Fibroblast of skin of back (primary cell): ENCODE measurements around the gene PPP1R7.

Experiments
- DNase-seq: peaks from one replicate; pipeline ENCODE4 v3.0.0-alpha.2; 2013

Gene PPP1R7

DNA sequence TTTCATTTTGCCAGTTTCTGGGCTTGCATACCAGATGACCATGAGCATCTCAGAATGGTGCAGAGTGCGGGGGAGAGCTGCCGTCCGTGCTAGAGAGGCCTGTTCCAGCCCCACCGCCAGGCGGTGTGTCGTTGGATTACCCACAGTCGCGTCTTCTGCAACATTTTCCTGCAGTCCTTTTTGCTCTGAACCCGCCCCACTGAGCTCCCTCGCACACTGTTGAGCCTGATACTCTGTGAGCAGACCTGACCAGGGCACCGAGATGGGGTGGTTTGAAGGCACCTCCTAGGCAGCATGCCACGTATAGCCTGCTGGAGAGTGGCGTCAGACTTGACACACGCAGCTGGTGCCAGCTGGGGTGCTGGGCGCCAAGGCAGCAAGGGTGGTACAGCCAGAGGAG lies 18.1 kb downstream of the PPP1R7 start:
- DNase-seq = no peak

DNA sequence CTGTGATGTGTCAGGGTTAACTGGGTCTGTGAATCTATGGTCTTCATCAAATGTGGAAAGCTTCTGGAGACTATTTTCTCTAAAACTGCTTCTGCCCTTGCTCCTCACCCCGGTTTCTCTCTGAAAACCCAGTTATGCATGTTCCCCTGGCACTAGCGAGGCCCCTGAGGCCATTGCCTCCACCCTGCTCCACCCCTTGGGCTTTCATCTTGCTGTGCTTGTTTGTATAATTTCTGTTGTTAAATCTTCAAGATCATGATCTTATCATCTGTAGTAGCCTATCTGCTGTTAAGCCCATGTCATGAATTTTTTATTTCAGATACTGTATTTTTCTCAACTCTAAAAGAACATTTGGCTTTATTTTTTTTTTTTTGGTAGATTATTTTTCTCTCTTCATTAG lies 23.3 kb downstream of the PPP1R7 start:
- no peak for DNase-seq

DNA sequence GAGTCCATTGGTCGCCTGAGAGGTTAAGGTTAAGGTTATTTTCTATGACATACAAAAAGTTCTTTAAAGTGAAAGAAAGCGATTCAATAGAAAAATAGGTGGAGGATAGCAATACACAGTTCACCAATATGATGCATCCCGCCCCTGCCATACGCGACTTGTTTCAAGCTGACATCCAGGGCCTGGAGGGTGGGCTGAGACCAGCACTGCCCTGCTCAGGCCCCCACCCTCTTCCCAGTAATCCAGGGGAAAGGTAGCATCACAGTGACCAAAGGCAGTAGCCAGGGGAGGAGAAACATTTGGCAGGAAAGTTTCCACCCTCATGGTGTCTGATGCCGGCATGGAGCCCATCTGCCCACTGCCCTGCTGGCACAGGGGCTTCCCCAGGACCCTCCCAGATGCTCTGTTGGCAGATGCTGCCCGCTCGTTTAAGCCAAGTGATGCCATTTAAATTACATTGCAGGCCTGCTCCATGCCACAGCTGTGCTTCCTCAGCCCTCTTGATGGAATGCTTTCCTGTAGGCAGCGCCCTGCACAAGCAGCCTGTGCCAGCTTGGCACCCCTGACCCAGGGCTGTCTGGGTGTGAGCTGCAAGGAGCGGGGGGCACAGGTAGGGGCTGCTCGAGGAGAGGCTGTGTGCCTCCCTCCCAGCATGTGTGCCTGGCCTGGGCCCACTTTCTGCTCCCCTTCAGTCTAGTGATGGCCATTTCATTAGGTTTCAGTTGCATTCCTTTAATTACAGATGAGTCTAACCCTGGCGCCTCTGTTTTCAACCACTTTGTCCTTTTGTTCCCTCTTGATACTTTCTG lies 27.5 kb downstream of the PPP1R7 start:
- DNase-seq = no peak

DNA sequence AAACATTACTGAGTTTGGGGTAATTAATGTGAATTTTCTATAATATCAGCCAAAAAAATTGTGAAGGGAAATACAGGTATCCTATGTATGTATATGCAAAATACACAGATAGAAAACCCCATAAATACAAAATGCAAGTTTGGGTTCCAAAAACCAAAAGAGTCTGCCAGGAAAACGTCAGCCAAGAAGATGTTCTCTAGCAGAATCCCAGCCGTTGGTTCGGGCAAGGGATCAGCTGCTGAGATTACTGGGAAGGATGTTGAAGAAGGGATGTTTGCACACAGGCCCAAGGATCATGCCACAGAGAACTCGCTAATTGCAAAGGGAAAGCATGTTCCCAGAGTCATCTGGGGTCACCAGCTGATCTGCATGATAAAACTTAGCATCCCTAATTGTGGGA lies 28.7 kb downstream of the PPP1R7 start:
- no peak for DNase-seq

GRCh38 chr2:241179899-241180298 lies 29.6 kb downstream of the PPP1R7 start:
- no peak for DNase-seq

GRCh38 chr2:241180495-241180894 lies 30.2 kb downstream of the PPP1R7 start:
- no peak for DNase-seq

GRCh38 chr2:241182126-241182525 lies 31.9 kb downstream of the PPP1R7 start:
- DNase-seq = no peak

- no peak for DNase-seq
These were observed 32.4 kb downstream of the PPP1R7 start for GRCh38 chr2:241182531-241183133.

- no peak for DNase-seq
These were observed 33.0 kb downstream of the PPP1R7 start for GRCh38 chr2:241183221-241183620.

DNA sequence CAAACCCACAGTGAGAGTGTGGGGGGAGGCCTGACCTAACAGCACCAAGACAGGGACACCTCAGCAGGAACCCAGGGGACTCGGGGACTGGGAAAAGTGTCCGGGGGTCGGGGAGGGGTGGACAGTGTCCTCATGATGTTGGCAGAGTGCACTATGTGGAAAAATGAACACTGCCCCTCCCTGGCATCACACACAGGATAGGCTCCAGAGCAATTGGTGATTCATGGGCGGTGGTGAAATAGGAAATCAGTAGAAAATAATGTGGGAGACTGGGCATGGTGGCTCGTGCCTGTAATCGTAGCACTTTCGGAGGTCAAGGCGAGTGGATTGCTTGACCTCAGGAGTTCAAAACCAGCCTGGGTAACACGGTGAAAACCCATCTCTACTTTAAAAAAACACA lies 34.6 kb downstream of the PPP1R7 start:
- DNase-seq = no peak

DNA sequence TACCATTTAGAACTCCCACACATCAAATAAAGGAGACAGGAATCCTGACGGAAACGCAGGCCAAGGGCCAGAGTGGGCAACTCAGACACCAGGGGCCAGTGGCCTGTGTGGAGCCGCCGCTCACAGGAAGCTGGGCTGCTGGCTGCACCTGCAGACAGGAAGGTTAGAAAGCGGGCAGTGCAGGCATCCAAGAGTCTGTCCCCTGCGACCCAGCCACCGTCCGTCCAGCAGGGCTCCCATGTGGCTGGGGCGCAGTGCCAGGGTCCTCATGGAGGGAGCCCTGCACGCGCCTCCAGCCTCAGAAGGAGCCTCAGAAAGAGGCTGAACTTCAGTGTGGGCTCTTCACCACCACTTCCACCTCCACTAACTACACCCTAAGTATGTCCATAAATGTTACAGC lies 35.7 kb downstream of the PPP1R7 start:
- no peak for DNase-seq

- no peak for DNase-seq
These were observed 37.0 kb downstream of the PPP1R7 start for GRCh38 chr2:241187101-241187917.

GRCh38 chr2:241187918-241188234 lies 37.6 kb downstream of the PPP1R7 start:
- DNase-seq = no peak

DNA sequence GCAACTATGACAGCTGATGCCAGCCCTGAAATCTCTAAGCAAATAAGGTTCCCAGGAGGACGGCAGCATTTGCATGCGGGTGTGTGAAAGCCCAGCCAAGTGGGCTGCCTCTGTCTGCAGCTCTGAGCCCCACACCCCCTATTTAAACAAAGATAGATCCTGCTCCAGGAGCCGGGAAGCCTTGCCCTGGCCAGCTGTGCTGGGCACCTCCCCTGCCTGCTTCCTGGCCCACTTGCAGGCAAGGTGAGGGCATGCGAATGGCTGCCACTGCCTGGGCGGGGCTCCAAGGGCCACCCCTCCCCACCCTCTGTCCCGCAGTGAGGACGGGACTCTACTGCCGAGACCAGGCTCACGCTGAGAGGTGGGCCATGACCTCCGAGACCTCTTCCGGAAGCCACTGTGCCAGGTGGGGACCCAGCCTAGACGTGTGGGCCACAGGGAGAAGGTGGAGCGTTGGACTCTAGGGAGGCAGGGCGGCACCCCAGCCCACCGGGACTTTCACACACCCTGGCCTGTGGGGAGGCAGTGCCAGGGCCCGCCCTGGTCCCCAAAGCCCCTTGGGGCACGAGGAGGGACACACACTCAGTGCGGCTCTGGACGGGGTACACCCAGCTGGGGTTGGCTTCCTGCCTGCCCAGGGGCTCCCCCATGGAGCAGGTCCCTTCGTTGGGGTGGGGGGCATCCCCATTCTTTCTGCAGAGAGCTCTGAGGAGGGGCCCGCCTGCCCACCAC lies 38.3 kb downstream of the PPP1R7 start, which contains the start of gene ANO7:
Gene ANO7 (plus strand): TSS at position 317 of the 732 bp plus-strand sequence. CDS start 1,387 bp downstream, outside the sequence.
- no peak for DNase-seq

DNA sequence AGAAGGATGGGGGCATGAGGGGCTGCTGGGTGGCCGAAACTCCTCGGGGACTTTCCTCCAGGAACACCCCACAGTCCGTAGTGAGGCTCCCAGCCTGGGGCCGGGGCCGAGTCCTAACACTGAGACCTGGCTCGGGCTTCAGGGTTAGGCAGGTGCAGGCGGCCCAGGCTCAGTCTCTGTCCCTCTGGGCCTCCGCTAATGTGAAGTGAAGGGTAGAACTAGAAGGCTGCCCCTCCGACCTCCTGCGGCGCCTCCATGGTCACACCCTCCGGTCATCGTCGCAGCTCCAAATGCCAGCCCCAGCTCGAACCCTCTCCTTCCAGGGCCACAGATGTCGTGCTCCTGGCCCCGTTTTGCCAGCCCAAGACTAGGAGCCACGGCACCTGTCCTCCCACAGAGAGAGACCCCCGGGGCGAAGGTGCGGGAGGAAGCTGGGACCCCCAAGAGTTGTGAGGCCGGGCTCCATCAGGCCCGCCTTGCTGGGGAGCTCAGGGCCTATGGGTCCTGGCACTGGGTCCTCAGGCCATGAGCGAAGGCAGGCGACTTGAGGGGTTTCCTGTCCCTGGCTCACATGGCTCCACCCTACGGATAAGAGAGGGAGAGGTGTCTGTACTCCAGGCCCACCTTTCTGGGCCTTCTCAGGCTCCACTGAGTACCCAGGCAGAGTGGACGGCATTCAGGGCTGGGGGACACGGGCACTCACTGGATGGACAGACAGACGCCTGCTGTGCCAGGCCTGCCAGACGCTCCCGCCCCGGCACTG lies 39.0 kb downstream of the PPP1R7 start:
- DNase-seq = no peak

GRCh38 chr2:241189856-241190201 lies 39.6 kb downstream of the PPP1R7 start:
- DNase-seq = no peak

DNA sequence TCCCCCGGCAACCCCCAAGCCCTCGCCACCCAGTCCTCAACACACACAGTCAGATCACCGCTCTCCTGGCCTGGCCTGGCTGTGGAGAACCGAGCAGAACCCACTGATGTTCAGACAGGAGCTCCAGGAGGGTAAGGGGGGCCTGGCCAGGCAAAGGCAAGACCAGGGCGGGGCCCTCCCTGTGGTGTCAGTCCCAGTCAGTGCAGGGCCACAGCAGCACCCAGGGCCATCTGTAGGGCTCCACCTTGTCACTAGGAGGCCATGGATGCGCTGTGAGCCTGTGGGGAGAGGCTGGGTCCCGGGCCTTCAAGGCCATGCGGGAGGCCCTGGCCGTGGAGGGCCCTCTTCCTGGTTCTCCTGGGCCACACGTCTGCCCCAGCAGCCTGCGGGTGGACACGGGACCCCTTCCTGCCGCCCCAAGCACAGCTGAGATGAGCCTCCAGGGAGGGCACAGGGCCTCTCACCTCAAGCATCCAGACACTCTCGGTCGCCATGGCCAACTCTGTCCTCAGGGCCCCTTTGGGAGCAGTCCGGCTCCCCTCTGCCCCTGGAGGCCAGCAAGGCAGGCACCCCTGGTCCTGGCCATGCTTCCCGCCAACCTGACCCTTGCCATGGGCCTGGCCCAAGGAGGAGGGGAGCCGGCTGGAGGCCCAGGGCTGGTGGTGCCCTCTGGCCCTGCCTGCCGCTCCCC lies 40.2 kb downstream of the PPP1R7 start:
- DNase-seq = no peak

- DNase-seq = no peak
These were observed 40.8 kb downstream of the PPP1R7 start for GRCh38 chr2:241191081-241191480.

DNA sequence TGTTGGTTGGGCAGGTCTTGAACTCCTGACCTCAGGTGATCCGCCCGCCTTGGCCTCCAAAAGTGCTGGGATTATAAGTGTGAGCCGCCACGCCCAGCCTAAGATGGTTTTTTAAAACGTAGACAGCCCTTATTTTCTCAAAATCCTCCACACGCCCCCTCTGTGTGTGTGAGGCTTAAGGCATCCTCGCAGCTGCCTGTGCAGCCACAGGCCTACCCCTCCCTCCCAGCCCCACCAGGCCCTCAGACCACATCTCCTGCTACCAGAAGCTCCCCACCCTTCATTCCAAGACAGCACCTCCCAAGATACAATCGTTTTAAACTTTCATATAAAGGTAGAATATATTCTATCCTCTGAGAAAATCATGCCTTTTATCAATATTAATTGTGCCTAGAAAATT lies 43.0 kb downstream of the PPP1R7 start:
- no peak for DNase-seq

DNA sequence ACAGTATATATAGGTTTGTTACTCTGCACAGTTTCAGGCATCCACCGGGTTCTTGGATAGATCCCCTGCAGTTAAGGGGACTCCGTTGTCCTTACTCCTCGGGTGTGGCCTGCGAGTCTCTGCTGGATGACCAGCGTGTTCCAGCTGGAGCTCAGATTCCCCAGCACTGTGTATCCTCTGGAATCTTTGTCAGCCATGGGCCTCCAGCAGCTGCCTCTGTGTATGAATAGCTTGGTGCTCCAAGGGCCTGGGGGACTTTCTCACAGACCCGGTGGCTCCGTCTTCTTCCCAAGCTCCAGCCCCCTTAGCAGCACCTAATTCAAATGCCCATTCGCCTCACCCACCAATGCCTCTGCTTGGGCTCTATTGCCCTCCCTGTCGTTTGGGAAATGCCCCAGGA lies 44.5 kb downstream of the PPP1R7 start:
- DNase-seq = no peak

GRCh38 chr2:241195506-241196130 lies 45.4 kb downstream of the PPP1R7 start:
- no peak for DNase-seq
